A549 (cell line): ENCODE measurements around the gene HIGD1B. TPM values are rescaled to one million over a fixed set of nuclear protein-coding genes. Genes with fewer than 3 reads are reported as not detected.
A peak's percentile ranks its signal among the peaks of the same experiment; 100 is the strongest.

ENCODE experiments used
- ATAC-seq, 2 experiments: fragments of 200-7000 bp in 1 of 2; fragments of >200 bp in 1 of 2; cut with Nextera tagmentation in 1 of 2; cut with Tn5 transposase in 1 of 2; 3 replicates each; pipeline versions ENCODE4 v1.8.0 to v1.9.1; 2018 to 2020; ENCODE audit warnings: mild to moderate bottlenecking in 1 of 2, moderate library complexity in 1 of 2
- CTCF ChIA-PET: fragments of 300-600 bp; sonication (Branson Sonifier 250); formaldehyde crosslinking; extraction: SDS; loops from one replicate; lab custom pipeline; 2021; ENCODE audit warnings: antibody characterized with exemption, inconsistent platforms; lab: Yijun Ruan, JAX
- POLR2A ChIA-PET: fragments of 350-600 bp; formaldehyde crosslinking; extraction: SDS; loops from one replicate; lab custom pipeline; 2021; ENCODE audit warnings: antibody characterized with exemption, inconsistent platforms; lab: Yijun Ruan, JAX
- DNase-seq, 2 experiments: peaks; one replicate each; pipeline versions ENCODE4 v3.0.0 to v3.0.0-alpha.2; 2011 to 2016; ENCODE audit warnings: low read depth in 1 of 2, low spot score in 1 of 2
- FAIRE-seq: peaks from 2 replicates; lab custom pipeline; 2011; peaks lifted over from hg19 to GRCh38; lab: Jason Lieb, UNC
- H3K27ac ChIP-seq, 2 experiments: fragments of >200 bp; sonication (Bioruptor Twin); formaldehyde crosslinking; 3 replicates each; pipeline ENCODE4 v1.5.1; 2016 to 2017
- H3K4me1 ChIP-seq: fragments of >200 bp; sonication (Bioruptor Twin); formaldehyde crosslinking; 3 replicates; pipeline ENCODE4 v1.6.1; 2016
- H3K4me2 ChIP-seq: fragments of >200 bp; sonication (Bioruptor Twin); formaldehyde crosslinking; 3 replicates; pipeline ENCODE4 v1.6.1; 2016
- H3K4me3 ChIP-seq: fragments of >200 bp; sonication (Bioruptor Twin); formaldehyde crosslinking; 3 replicates; pipeline ENCODE4 v1.5.1; 2016
- H3K9me3 ChIP-seq: fragments of >200 bp; sonication (Bioruptor Twin); formaldehyde crosslinking; 3 replicates; pipeline ENCODE4 v1.6.1; 2016
- ATOH8 ChIP-seq: fragments of 250-450 bp; sonication (Bioruptor Pico); IDR thresholded peaks from 2 replicates; pipeline ENCODE4 v1.5.0; 2020; ENCODE audit warnings: low read depth, mild to moderate bottlenecking, moderate library complexity
- BCL3 ChIP-seq: fragments of >200 bp; sonication (Bioruptor Twin); formaldehyde crosslinking; IDR thresholded peaks from 3 replicates; pipeline ENCODE4 v1.6.1; 2016
- BHLHE40 ChIP-seq: IDR thresholded peaks from 2 replicates; pipeline ENCODE4 v1.6.1; 2012; ENCODE audit warnings: low read depth, low read length, inconsistent platforms
- CHD2 ChIP-seq: fragments of 150-350 bp; IDR thresholded peaks from 2 replicates; pipeline ENCODE4 v1.6.1; 2014; ENCODE audit warnings: low read length; ENCODE audit not compliant: partially characterized antibody
- CHD4 ChIP-seq: fragments of 200-600 bp; sonication (generic); IDR thresholded peaks from 2 replicates; pipeline ENCODE4 v1.6.1; 2016; ENCODE audit warnings: antibody characterized with exemption, mild to moderate bottlenecking, borderline replicate concordance
- E2F6 ChIP-seq: IDR thresholded peaks from 2 replicates; pipeline ENCODE4 v1.6.1; 2012; ENCODE audit warnings: low read depth, borderline replicate concordance
- FOSB ChIP-seq: fragments of 250-450 bp; sonication (Bioruptor Pico); IDR thresholded peaks from 2 replicates; pipeline ENCODE4 v1.5.0; 2020; ENCODE audit warnings: mild to moderate bottlenecking, moderate library complexity
- HDAC2 ChIP-seq: fragments of 200-600 bp; sonication (generic); IDR thresholded peaks from 2 replicates; pipeline ENCODE4 v1.6.1; 2016
- HEYL ChIP-seq: fragments of 250-450 bp; sonication (Bioruptor Pico); IDR thresholded peaks from 2 replicates; pipeline ENCODE4 v1.8.0; 2021; ENCODE audit warnings: mild to moderate bottlenecking, moderate library complexity
- HMGXB4 ChIP-seq: fragments of 250-450 bp; sonication (Bioruptor Pico); IDR thresholded peaks from 2 replicates; pipeline ENCODE4 v1.5.0; 2021; ENCODE audit warnings: mild to moderate bottlenecking, moderate library complexity, borderline replicate concordance
- HOXB5 ChIP-seq: fragments of 250-450 bp; sonication (Bioruptor Pico); IDR thresholded peaks from 2 replicates; pipeline ENCODE4 v1.5.0; 2020; ENCODE audit warnings: mild to moderate bottlenecking, moderate library complexity
- KDM1A ChIP-seq: fragments of 200-600 bp; sonication (generic); IDR thresholded peaks from 2 replicates; pipeline ENCODE4 v1.6.1; 2016; ENCODE audit warnings: low read depth, mild to moderate bottlenecking
- MAFK ChIP-seq: fragments of 450-650 bp; IDR thresholded peaks from 2 replicates; pipeline ENCODE4 v1.6.1; 2014; ENCODE audit not compliant: partially characterized antibody
- MAX ChIP-seq: IDR thresholded peaks from 2 replicates; pipeline ENCODE4 v1.6.1; 2012
- MAZ ChIP-seq: fragments of 150-350 bp; IDR thresholded peaks from 2 replicates; pipeline ENCODE4 v1.6.1; 2014; ENCODE audit warnings: antibody characterized with exemption, low read depth, low read length, borderline replicate concordance
- MYC ChIP-seq: IDR thresholded peaks from 2 replicates; pipeline ENCODE4 v1.6.1; 2012; ENCODE audit warnings: mild to moderate bottlenecking, inconsistent platforms, low read length, improper control_type of control experiment, borderline replicate concordance
- NR3C1 ChIP-seq: fragments of >200 bp; sonication (Bioruptor Twin); formaldehyde crosslinking; IDR thresholded peaks from 3 replicates; pipeline ENCODE4 v1.6.1; 2017
- PHF8 ChIP-seq: fragments of 200-600 bp; sonication (generic); IDR thresholded peaks from 2 replicates; pipeline ENCODE4 v1.6.1; 2016; ENCODE audit warnings: low read depth, mild to moderate bottlenecking, antibody characterized with exemption, moderate library complexity, borderline replicate concordance
- POLR2AphosphoS2 ChIP-seq: conservative IDR thresholded peaks from 2 replicates; pipeline ENCODE4 v1.6.1; 2012; ENCODE audit warnings: low read length, improper control_type of control experiment, inconsistent platforms
- RAD21 ChIP-seq, 2 experiments: fragments of >200 bp in 1 of 2; sonication (Bioruptor Twin) in 1 of 2; formaldehyde crosslinking in 1 of 2; IDR thresholded peaks in 1 of 2; conservative IDR thresholded peaks in 1 of 2; 2 replicates in 1 of 2; 3 replicates in 1 of 2; pipeline ENCODE4 v1.6.1; 2012 to 2018; ENCODE audit warnings: inconsistent platforms in 1 of 2
- RARB ChIP-seq: fragments of 250-450 bp; sonication (Bioruptor Pico); IDR thresholded peaks from 2 replicates; pipeline ENCODE4 v1.8.0; 2021; ENCODE audit warnings: mild to moderate bottlenecking, moderate library complexity
- REST ChIP-seq: fragments of 200-600 bp; sonication (generic); IDR thresholded peaks from 2 replicates; pipeline ENCODE4 v1.6.1; 2016; ENCODE audit warnings: antibody characterized with exemption, mild to moderate bottlenecking, moderate library complexity
- SMC3 ChIP-seq: fragments of >200 bp; sonication (Bioruptor Twin); formaldehyde crosslinking; IDR thresholded peaks from 3 replicates; pipeline ENCODE4 v1.6.1; 2018; ENCODE audit warnings: inconsistent platforms
- TFCP2L1 ChIP-seq: fragments of 250-450 bp; sonication (Bioruptor Pico); IDR thresholded peaks from 2 replicates; pipeline ENCODE4 v1.5.0; 2021; ENCODE audit warnings: mild to moderate bottlenecking
- ZNF302 ChIP-seq: fragments of 250-450 bp; sonication (Bioruptor Pico); IDR thresholded peaks from 2 replicates; pipeline ENCODE4 v1.9.0; 2021; ENCODE audit warnings: inconsistent platforms, mild to moderate bottlenecking, moderate library complexity
- WGBS: methylation state at CpG from one replicate; pipeline ENCODE4 v1.1.6; 2017; ENCODE audit errors: missing lambda C conversion rate; 5-methylcytosine and 5-hydroxymethylcytosine counted together
- polyA plus RNA-seq, 4 experiments: library from polyadenylated mRNA; depleted of rRNA in 3 of 4; stranded (reverse); fragments of >200 nt; fragmentation: RNase III in 1 of 4; extraction: RNeasy Plus Mini Kit Qiagen cat#74134 plus additional on column Dnase treatment in 1 of 4; gene quantifications; 2 replicates in 3 of 4; 3 replicates in 1 of 4; pipeline ENCODE4 v1.2.3, GENCODE V29; 2011 to 2017

The HIGD1B gene
- polyA plus RNA-seq, 2 of the 4 experiments (the other 2 are of a cell fraction) = not detected

GRCh38 chr17:44863061-44863918, 15.6 kb downstream of the HIGD1B start:
- Histone ChIP-seq H3K27ac (no peak overlapping the region), H3K9me3 (no peaks in the 10 kb centered on the region), H3K4me2 (no peak overlapping the region), H3K4me1 (no peaks in the 10 kb centered on the region), H3K4me3 (no peak overlapping the region)
- CTCF ChIA-PET = interaction anchor here (0.7 to 45.1 kb wide), 13 partner anchors 12 to 310 kb away, joined by 3 to 1787 read pairs (median 20); partner anchors contain the start of gene HIGD1B
- ATAC-seq (no peak), DNase-seq (no peak), FAIRE-seq (no peak)
- TF ChIP-seq RAD21 (conservative IDR thresholded peaks at IDR 0.05 in 1 of 2, IDR thresholded peaks at IDR 0.05 in 1 of 2) = no peak
- no peak for TF ChIP-seq HMGXB4 (CRISPR knock-in tag)
- no peak for TF ChIP-seq NR3C1
- TF ChIP-seq TFCP2L1 (CRISPR knock-in tag) = no peak
- no peak for TF ChIP-seq HOXB5
- no peak for TF ChIP-seq PHF8
- POLR2A ChIA-PET = interaction anchor here (1.0 kb wide), 1 partner anchor 88 kb away, joined by 4 read pairs; no protein-coding TSS in a partner anchor
- 88% methylated on average over 12 of the region's 12 CpGs for WGBS

GRCh38 chr17:44864831-44865230, 17.1 kb downstream of the HIGD1B start:
- Histone ChIP-seq H3K27ac (no peak overlapping the region), H3K4me3 (no peak overlapping the region), H3K9me3 (no peaks in the 10 kb centered on the region), H3K4me2 (no peak overlapping the region), H3K4me1 (no peaks in the 10 kb centered on the region)
- 49% methylated on average over 10 of the region's 10 CpGs for WGBS
- ChIA-PET CTCF (interaction anchor here (0.6 to 45.1 kb wide), 36 partner anchors 14 to 270 kb away, joined by 3 to 1787 read pairs (median 10); partner anchors contain the start of genes ADAM11, EFTUD2, GFAP and HIGD1B), POLR2A (no interaction called here)
- DNase-seq (no peak), ATAC-seq (peak; percentile 28 to 49; a peak in 4 of 6 replicates), FAIRE-seq (no peak)
- TF ChIP-seq E2F6 (no peak), MYC (no peak), FOSB (CRISPR knock-in tag) (no peak), HDAC2 (no peak), CHD2 (no peak), KDM1A (no peak), RARB (CRISPR knock-in tag) (no peak), MAZ (no peak), MAFK (no peak), MAX (no peak), BHLHE40 (no peak), ATOH8 (no peak), POLR2AphosphoS2 (no peak), ZNF302 (CRISPR knock-in tag) (no peak), SMC3 (no peak), HEYL (CRISPR knock-in tag) (no peak), BCL3 (no peak), REST (no peak), CHD4 (no peak)
